H9 (cell line): ENCODE results near the gene ZNF75A. TPM values are rescaled to one million over a fixed set of nuclear protein-coding genes. Genes with fewer than 3 reads are reported as not detected.

Source experiments
- DNase-seq: peaks from one replicate; pipeline ENCODE4 v3.0.0-alpha.2; 2017
- H2AFZ ChIP-seq: one replicate; pipeline ENCODE4 v1.6.1; 2013; ENCODE audit warnings: mild to moderate bottlenecking, low read length, control low read depth, moderate library complexity
- H2AK5ac ChIP-seq: 2 replicates; pipeline ENCODE4 v1.6.1; 2013; ENCODE audit warnings: low read length, control low read depth, mixed read lengths; ENCODE audit not compliant: insufficient read length
- H2BK120ac ChIP-seq: one replicate; pipeline ENCODE4 v1.6.1; 2013; ENCODE audit warnings: low read depth, mild to moderate bottlenecking, low read length, control low read depth, inconsistent platforms; ENCODE audit not compliant: poor library complexity, severe bottlenecking
- H2BK12ac ChIP-seq: 2 replicates; pipeline ENCODE4 v1.6.1; 2013; ENCODE audit warnings: low read length, control low read depth, mixed read lengths, low read depth; ENCODE audit not compliant: insufficient read length
- H2BK15ac ChIP-seq: 2 replicates; pipeline ENCODE4 v1.6.1; 2013; ENCODE audit warnings: low read depth, low read length, control low read depth
- H2BK20ac ChIP-seq: one replicate; pipeline ENCODE4 v1.6.1; 2013; ENCODE audit warnings: low read depth, mild to moderate bottlenecking, low read length, control low read depth, inconsistent platforms; ENCODE audit not compliant: poor library complexity, severe bottlenecking
- H2BK5ac ChIP-seq: 2 replicates; pipeline ENCODE4 v1.6.1; 2013; ENCODE audit warnings: low read length, control low read depth, mixed read lengths; ENCODE audit not compliant: insufficient read length
- H3K14ac ChIP-seq: 2 replicates; pipeline ENCODE4 v1.6.1; 2013; ENCODE audit warnings: low read length, control low read depth; ENCODE audit not compliant: insufficient read depth
- H3K18ac ChIP-seq: 2 replicates; pipeline ENCODE4 v1.6.1; 2013; ENCODE audit warnings: low read depth, mild to moderate bottlenecking, mixed read lengths, low read length, control low read depth; ENCODE audit not compliant: insufficient read length
- H3K23ac ChIP-seq: 2 replicates; pipeline ENCODE4 v1.6.1; 2013; ENCODE audit warnings: low read length, control low read depth, mixed read lengths, low read depth; ENCODE audit not compliant: insufficient read length
- H3K23me2 ChIP-seq: 2 replicates; pipeline ENCODE4 v1.6.1; 2013; ENCODE audit warnings: low read depth, mild to moderate bottlenecking, mixed read lengths, low read length, control low read depth; ENCODE audit not compliant: insufficient read length, poor library complexity, severe bottlenecking
- H3K27ac ChIP-seq: 2 replicates; pipeline ENCODE4 v1.5.1; 2013; ENCODE audit warnings: low read length, control low read depth, mixed read lengths, low read depth; ENCODE audit not compliant: insufficient read length
- H3K27me3 ChIP-seq: 2 replicates; pipeline ENCODE4 v1.6.1; 2013; ENCODE audit warnings: low read length, control low read depth, inconsistent platforms; ENCODE audit not compliant: insufficient read depth
- H3K4ac ChIP-seq: 2 replicates; pipeline ENCODE4 v1.6.1; 2013; ENCODE audit warnings: low read depth, mild to moderate bottlenecking, control low read depth, inconsistent platforms, low read length, moderate library complexity
- H3K4me1 ChIP-seq: 2 replicates; pipeline ENCODE4 v1.6.1; 2013; ENCODE audit warnings: low read length, control low read depth, inconsistent platforms; ENCODE audit not compliant: insufficient read depth
- H3K4me2 ChIP-seq: 2 replicates; pipeline ENCODE4 v1.6.1; 2013; ENCODE audit warnings: low read length, control low read depth, mixed read lengths; ENCODE audit not compliant: insufficient read length, insufficient read depth
- H3K56ac ChIP-seq: 2 replicates; pipeline ENCODE4 v1.6.1; 2013; ENCODE audit warnings: low read depth, mild to moderate bottlenecking, mixed read lengths, low read length, control low read depth; ENCODE audit not compliant: insufficient read length
- H3K79me1 ChIP-seq: 2 replicates; pipeline ENCODE4 v1.6.1; 2013; ENCODE audit warnings: low read depth, mild to moderate bottlenecking, moderate library complexity, low read length, control low read depth, inconsistent platforms; ENCODE audit not compliant: insufficient read depth, poor library complexity, severe bottlenecking
- H3K79me2 ChIP-seq: 2 replicates; pipeline ENCODE4 v1.6.1; 2013; ENCODE audit warnings: low read length, control low read depth, inconsistent platforms; ENCODE audit not compliant: insufficient read depth
- H3K9ac ChIP-seq: 2 replicates; pipeline ENCODE4 v1.6.1; 2013; ENCODE audit warnings: low read length, control low read depth, mixed read lengths; ENCODE audit not compliant: insufficient read length; ENCODE audit errors: extremely low read depth
- H3K9me3 ChIP-seq: one replicate; pipeline ENCODE4 v1.6.1; 2013; ENCODE audit warnings: low read depth, low read length, inconsistent platforms; ENCODE audit not compliant: control insufficient read depth
- H3T11ph ChIP-seq: one replicate; pipeline ENCODE4 v1.6.1; 2013; ENCODE audit warnings: mild to moderate bottlenecking, low read length, control low read depth, inconsistent platforms
- H4K20me1 ChIP-seq: one replicate; pipeline ENCODE4 v1.6.1; 2013; ENCODE audit not compliant: control insufficient read depth, insufficient read length, insufficient read depth
- H4K5ac ChIP-seq: 2 replicates; pipeline ENCODE4 v1.6.1; 2013; ENCODE audit warnings: low read depth, mild to moderate bottlenecking, mixed read lengths, low read length, control low read depth; ENCODE audit not compliant: insufficient read length
- H4K8ac ChIP-seq: replicated peaks from 2 replicates; pipeline ENCODE4 v1.6.1; 2013; ENCODE audit warnings: low read length, control low read depth, mixed read lengths, low read depth; ENCODE audit not compliant: insufficient read length
- H4K91ac ChIP-seq: 2 replicates; pipeline ENCODE4 v1.6.1; 2013; ENCODE audit warnings: low read depth, mild to moderate bottlenecking, moderate library complexity, mixed read lengths, low read length, control low read depth; ENCODE audit not compliant: insufficient read length
- H3K27ac Mint-ChIP-seq, 3 experiments: 2 replicates in 2 of 3; 3 replicates in 1 of 3; pipeline ENCODE4 v1.8.0; 2020 to 2021; ENCODE audit warnings: mixed read lengths in 3 of 3, mild to moderate bottlenecking in 1 of 3, moderate library complexity in 1 of 3
- H3K27me3 Mint-ChIP-seq: 2 replicates; pipeline ENCODE4 v1.8.0; 2021; ENCODE audit warnings: low read depth, mild to moderate bottlenecking, moderate library complexity, mixed read lengths
- H3K36me3 Mint-ChIP-seq, 3 experiments: 2 replicates in 2 of 3; 3 replicates in 1 of 3; pipeline ENCODE4 v1.8.0; 2020 to 2021; ENCODE audit warnings: low read depth in 3 of 3, mixed read lengths in 3 of 3; ENCODE audit not compliant: insufficient read depth in 1 of 3
- H3K4me1 Mint-ChIP-seq, 2 experiments: 2 replicates each; pipeline ENCODE4 v1.8.0; 2020; ENCODE audit warnings: mixed read lengths in 2 of 2
- H3K4me3 Mint-ChIP-seq, 2 experiments: 2 replicates in 1 of 2; 3 replicates in 1 of 2; pipeline ENCODE4 v1.8.0; 2020 to 2021; ENCODE audit warnings: mild to moderate bottlenecking in 2 of 2, mixed read lengths in 2 of 2, moderate library complexity in 1 of 2
- H3K9me3 Mint-ChIP-seq, 2 experiments: 2 replicates in 1 of 2; 3 replicates in 1 of 2; pipeline ENCODE4 v1.8.0; 2020; ENCODE audit warnings: mild to moderate bottlenecking in 2 of 2, mixed read lengths in 2 of 2, moderate library complexity in 1 of 2
- total RNA-seq: library from RNA; stranded (reverse); gene quantifications from 2 replicates; pipeline ENCODE4 v1.2.1, GENCODE V29; 2021
- TF ChIP-seq, protein P1 (sequence below): fragments of 200-600 bp; sonication (generic); conservative IDR thresholded peaks from 3 replicates; pipeline ENCODE4 v1.8.0; 2021; ENCODE audit warnings: antibody characterized with exemption, mild to moderate bottlenecking

The ZNF75A gene
- total RNA-seq, 1 experiment from 2014 or later: 42.4 TPM

DNA sequence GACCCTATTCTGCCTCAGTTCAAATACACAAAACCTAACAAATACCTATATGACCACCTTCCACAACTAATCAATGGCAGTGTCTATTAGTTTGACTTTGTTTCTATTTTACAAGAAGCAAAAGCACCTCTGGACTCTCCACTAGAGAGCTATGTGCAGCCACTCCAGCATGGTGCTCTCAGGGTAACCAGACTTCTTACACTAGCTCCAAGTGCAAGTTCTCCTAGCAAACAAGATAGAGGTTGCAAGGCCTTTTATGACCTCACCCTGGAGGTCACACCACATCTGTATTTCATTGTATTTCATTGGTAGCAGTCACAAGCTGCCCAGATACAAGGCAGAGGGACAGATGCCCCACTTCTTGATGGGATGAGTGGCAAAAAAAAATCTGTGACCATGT lies 30.4 kb upstream of the ZNF75A start:
- no peak overlapping the region for H2BK5ac ChIP-seq
- no peak overlapping the region for H2BK20ac ChIP-seq
- H3K9ac ChIP-seq: no peak overlapping the region
- H3K27ac ChIP-seq: no peak overlapping the region
- H3K56ac ChIP-seq: no peak overlapping the region
- Mint-ChIP-seq H3K4me1 (no peaks in the 10 kb centered on the region), H3K4me3 (no peak overlapping the region), H3K27me3 (peaks cover 27% of the 10 kb centered on the region), H3K27ac (no peak overlapping the region), H3K36me3 (no peaks in the 10 kb centered on the region), H3K9me3 (peaks cover 13 to 27% of the 10 kb centered on the region in 2 experiments)
- H3K18ac ChIP-seq: no peak overlapping the region
- H3K4me1 ChIP-seq: no peaks in the 10 kb centered on the region
- no peak overlapping the region for H3K4ac ChIP-seq
- H3K23ac ChIP-seq: no peak overlapping the region
- H3K79me1 ChIP-seq: no peaks in the 10 kb centered on the region
- TF ChIP-seq, protein P1, sequence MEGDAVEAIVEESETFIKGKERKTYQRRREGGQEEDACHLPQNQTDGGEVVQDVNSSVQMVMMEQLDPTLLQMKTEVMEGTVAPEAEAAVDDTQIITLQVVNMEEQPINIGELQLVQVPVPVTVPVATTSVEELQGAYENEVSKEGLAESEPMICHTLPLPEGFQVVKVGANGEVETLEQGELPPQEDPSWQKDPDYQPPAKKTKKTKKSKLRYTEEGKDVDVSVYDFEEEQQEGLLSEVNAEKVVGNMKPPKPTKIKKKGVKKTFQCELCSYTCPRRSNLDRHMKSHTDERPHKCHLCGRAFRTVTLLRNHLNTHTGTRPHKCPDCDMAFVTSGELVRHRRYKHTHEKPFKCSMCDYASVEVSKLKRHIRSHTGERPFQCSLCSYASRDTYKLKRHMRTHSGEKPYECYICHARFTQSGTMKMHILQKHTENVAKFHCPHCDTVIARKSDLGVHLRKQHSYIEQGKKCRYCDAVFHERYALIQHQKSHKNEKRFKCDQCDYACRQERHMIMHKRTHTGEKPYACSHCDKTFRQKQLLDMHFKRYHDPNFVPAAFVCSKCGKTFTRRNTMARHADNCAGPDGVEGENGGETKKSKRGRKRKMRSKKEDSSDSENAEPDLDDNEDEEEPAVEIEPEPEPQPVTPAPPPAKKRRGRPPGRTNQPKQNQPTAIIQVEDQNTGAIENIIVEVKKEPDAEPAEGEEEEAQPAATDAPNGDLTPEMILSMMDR: no peak
- no peak overlapping the region for H2AK5ac ChIP-seq
- no peaks in the 10 kb centered on the region for H3K23me2 ChIP-seq
- no peaks in the 10 kb centered on the region for H3K9me3 ChIP-seq
- H2BK15ac ChIP-seq: no peak overlapping the region
- no peak overlapping the region for H4K91ac ChIP-seq
- no peak overlapping the region for H3K4me2 ChIP-seq
- H3T11ph ChIP-seq: no peak overlapping the region
- no peak overlapping the region for H2BK120ac ChIP-seq
- no peaks in the 10 kb centered on the region for H3K79me2 ChIP-seq
- H2AFZ ChIP-seq: no peak overlapping the region
- H3K14ac ChIP-seq: no peak overlapping the region
- no peak overlapping the region for H4K5ac ChIP-seq
- H4K20me1 ChIP-seq: no peaks in the 10 kb centered on the region
- H3K27me3 ChIP-seq: no peaks in the 10 kb centered on the region
- no peak for DNase-seq
- no peak overlapping the region for H4K8ac ChIP-seq
- H2BK12ac ChIP-seq: no peak overlapping the region
